Stomach (tissue), 9 donors: ENCODE results near the gene PHF1. TPM values are rescaled to one million over a fixed set of nuclear protein-coding genes. Genes with fewer than 3 reads are reported as not detected.
A peak's percentile ranks its signal among the peaks of the same experiment; 100 is the strongest.

Source experiments
- DNase-seq, 2 donors: peaks; one replicate each; pipeline versions ENCODE4 v3.0.0 to v3.0.0-alpha.2; 2013 to 2019
- H3K27ac ChIP-seq, 5 donors: fragments of 200-600 bp in 4 of 5; sonication (generic) in 4 of 5; one replicate each; pipeline ENCODE4 v1.5.1; 2013 to 2019; ENCODE audit warnings: mild to moderate bottlenecking in 1 of 5, moderate library complexity in 1 of 5
- H3K27me3 ChIP-seq, 3 donors: fragments of 200-600 bp; sonication (generic); one replicate each; pipeline ENCODE4 v1.5.1; 2017 to 2019; ENCODE audit warnings: mixed run types in 1 of 3
- H3K36me3 ChIP-seq, 4 donors: fragments of 200-600 bp; sonication (generic); 1 replicate in 3 of 4; 2 replicates in 1 of 4; pipeline ENCODE4 v1.5.1; 2016 to 2019
- H3K4me1 ChIP-seq, 4 donors: fragments of 200-600 bp; sonication (generic); one replicate each; pipeline ENCODE4 v1.5.1; 2016 to 2019
- H3K4me3 ChIP-seq, 4 donors: fragments of 200-600 bp; sonication (generic) in 3 of 4; one replicate each; pipeline ENCODE4 v1.5.1; 2016 to 2019; ENCODE audit warnings: mild to moderate bottlenecking in 1 of 4
- H3K9me3 ChIP-seq, 4 donors: fragments of 200-600 bp; sonication (generic); one replicate each; pipeline ENCODE4 v1.5.1; 2016 to 2019
- EP300 ChIP-seq: sonication (generic); formaldehyde crosslinking; IDR thresholded peaks from one replicate; pipeline ENCODE4 v1.6.1; 2017; ENCODE audit warnings: antibody characterized with exemption
- POLR2A ChIP-seq, 4 donors: fragments of 450-650 bp; IDR thresholded peaks; one replicate each; pipeline ENCODE4 v1.6.1; 2016; ENCODE audit warnings: antibody characterized with exemption in 4 of 4, control low read depth in 2 of 4, mild to moderate bottlenecking in 1 of 4, moderate library complexity in 1 of 4
- POLR2AphosphoS5 ChIP-seq, 3 donors: sonication (generic); formaldehyde crosslinking; IDR thresholded peaks; one replicate each; pipeline ENCODE4 v1.6.1; 2016; ENCODE audit warnings: antibody characterized with exemption in 3 of 3
- WGBS, 5 donors: extraction: QIAGEN DNeasy Blood & Tissue Kit in 3 of 5; methylation state at CpG; one replicate each; pipeline versions ENCODE4 v1.1.5 to v1.1.7; 2013 to 2018; 5-methylcytosine and 5-hydroxymethylcytosine counted together
- intact Hi-C: fragments of 100-400 bp; cut with DNase I; formaldehyde crosslinking; loops from one replicate; pipeline ENCODE4 v1.15.1; 2023; ENCODE audit warnings: low total_unique reads
- polyA plus RNA-seq, 3 donors: library from polyadenylated mRNA; stranded (reverse); fragments of 200-250 nt; gene quantifications; one replicate each; pipeline ENCODE4 v1.2.3, GENCODE V29; 2013
- total RNA-seq, 5 donors: library from RNA; depleted of rRNA; stranded (reverse); fragments of >200 nt; gene quantifications; one replicate each; pipeline versions ENCODE4 v1.1.0 to v1.2.3, GENCODE V29; 2014 to 2016
- TF ChIP-seq, protein P1 (sequence below), 7 experiments: fragments of 450-650 bp in 4 of 7; fragments of 200-600 bp in 3 of 7; sonication (generic) in 3 of 7; IDR thresholded peaks; one replicate each; pipeline ENCODE4 v1.5.1; 2016 to 2019; ENCODE audit warnings: antibody characterized with exemption in 7 of 7, control low read depth in 2 of 7, mild to moderate bottlenecking in 1 of 7
- donor health status: healthy with polysubstance abuse.
- donor health status: Bipolar disorder and iron deficiency.
- donor health status: healthy.

Gene PHF1
- total and polyA plus RNA-seq, 8 donors: 22.0 to 125 (median 69.4) TPM

DNA sequence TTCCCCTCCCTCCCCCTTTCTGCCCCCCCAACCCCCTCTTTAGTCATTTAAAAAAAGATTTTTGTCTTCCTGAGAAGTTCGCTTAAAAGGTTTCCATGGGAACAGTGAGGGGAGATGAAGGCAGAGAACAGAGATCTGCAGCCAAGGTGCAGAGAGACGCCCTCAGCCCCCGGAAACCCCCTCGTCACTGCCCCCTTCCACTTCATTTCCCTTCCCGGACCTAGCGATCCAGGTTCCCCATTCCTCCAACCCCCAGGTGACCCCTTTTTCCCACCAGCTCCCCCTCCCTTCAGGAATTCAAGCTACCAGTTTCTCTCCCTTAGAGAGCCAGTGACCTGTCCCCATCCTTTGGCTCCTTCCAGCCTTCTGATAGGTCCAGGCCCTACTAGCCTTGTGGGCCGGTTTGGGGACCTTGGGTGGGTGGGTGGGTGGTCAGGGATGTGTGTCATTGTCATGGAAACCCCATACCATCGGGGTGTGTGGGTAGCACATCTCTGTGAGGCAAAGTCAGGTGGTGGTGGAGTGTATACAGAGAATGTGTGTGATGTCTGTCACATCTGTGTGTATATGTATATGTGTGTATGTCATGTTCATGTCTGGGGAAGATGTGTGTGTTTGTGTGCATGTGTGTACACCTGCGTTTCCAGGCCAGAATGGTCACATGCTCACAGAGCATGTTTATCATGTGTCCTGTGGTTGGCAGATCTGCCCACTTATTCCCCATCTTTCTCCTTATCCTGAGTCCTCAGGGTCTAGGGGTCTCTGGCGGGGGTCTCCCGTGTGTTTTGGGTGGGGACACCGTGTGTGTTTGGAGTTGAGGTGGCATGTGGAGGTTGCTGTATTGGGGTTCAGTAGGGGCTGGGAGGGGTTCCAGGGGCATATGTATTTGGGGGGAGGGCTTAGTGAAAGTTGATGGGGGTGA, 16.0 kb downstream of the PHF1 start:
- Histone ChIP-seq H3K4me3 (peak overlapping the region; percentile 56 to 63 (median 60)), H3K27me3 (no peaks in the 10 kb centered on the region), H3K4me1 (peaks cover 38 to 73% (median 62%) of the 10 kb centered on the region in 4 donors), H3K36me3 (no peaks in the 10 kb centered on the region), H3K27ac (peak overlapping the region; percentile 70 to 95 (median 93)), H3K9me3 (no peaks in the 10 kb centered on the region)
- intact Hi-C loops: no loop called here
- TF ChIP-seq EP300 (no peak), POLR2A (IDR thresholded peaks at IDR 0.05) (no peak), POLR2AphosphoS5 (IDR thresholded peaks at IDR 0.05) (no peak)
- TF ChIP-seq, protein P1, sequence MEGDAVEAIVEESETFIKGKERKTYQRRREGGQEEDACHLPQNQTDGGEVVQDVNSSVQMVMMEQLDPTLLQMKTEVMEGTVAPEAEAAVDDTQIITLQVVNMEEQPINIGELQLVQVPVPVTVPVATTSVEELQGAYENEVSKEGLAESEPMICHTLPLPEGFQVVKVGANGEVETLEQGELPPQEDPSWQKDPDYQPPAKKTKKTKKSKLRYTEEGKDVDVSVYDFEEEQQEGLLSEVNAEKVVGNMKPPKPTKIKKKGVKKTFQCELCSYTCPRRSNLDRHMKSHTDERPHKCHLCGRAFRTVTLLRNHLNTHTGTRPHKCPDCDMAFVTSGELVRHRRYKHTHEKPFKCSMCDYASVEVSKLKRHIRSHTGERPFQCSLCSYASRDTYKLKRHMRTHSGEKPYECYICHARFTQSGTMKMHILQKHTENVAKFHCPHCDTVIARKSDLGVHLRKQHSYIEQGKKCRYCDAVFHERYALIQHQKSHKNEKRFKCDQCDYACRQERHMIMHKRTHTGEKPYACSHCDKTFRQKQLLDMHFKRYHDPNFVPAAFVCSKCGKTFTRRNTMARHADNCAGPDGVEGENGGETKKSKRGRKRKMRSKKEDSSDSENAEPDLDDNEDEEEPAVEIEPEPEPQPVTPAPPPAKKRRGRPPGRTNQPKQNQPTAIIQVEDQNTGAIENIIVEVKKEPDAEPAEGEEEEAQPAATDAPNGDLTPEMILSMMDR (IDR thresholded peaks at IDR 0.05): no peak
- WGBS, 5 donors: 4 to 8% (median 6%) methylated on average over 12 of the region's 12 CpGs
- peak in 1 of 2 donors; percentile 55 for DNase-seq

DNA sequence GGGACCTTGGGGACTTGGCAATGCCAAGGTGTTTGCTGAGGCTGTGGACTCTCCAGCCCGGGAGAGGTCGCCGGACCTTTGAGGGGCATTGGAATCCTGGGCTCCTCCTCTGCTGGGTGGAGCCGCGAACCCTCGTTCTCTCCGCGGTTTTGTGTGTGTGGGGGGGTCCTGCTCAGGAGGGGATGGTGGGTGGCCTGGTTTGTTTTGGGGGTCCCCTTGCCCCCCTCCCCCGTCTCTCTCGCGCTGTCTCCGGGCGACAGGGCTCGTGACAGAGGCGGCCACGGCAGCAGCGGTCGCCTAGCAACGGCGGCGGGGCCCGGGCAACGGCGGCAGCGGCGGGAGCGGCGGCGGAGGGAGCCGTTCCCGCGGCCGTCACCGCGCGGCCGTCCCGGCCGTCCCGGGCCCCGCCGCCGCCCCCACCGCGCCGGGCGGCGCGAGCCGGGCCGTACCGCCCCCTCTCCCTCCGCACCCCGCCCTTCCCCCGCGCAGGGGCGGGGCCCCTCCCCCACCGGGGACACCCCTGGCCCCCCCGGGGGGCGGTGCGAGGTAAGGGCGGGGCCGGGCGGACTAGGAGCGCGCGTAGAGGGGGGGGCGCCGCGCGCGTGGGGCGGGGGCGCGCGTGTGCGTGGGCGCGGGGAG, 16.9 kb downstream of the PHF1 start:
- no peaks in the 10 kb centered on the region for H3K27me3 ChIP-seq
- peaks cover 0 to 3% (median 0%) of the 10 kb centered on the region in 4 donors for H3K36me3 ChIP-seq
- H3K27ac ChIP-seq: peak overlapping the region; percentile 70 to 95 (median 93)
- DNase-seq: peak; percentile 67 to 86
- 0 to 1% (median 0%) methylated on average over 1 to 78 of the region's 79 CpGs for WGBS, 5 donors
- H3K4me1 ChIP-seq: peaks cover 38 to 80% (median 66%) of the 10 kb centered on the region in 4 donors
- intact Hi-C loops: no loop called here
- TF ChIP-seq EP300 (no peak), POLR2AphosphoS5 (IDR thresholded peaks at IDR 0.05) (no peak), POLR2A (IDR thresholded peaks at IDR 0.05) (no peak)
- H3K9me3 ChIP-seq: no peaks in the 10 kb centered on the region
- H3K4me3 ChIP-seq: peak overlapping the region; percentile 55 to 63 (median 60)

DNA sequence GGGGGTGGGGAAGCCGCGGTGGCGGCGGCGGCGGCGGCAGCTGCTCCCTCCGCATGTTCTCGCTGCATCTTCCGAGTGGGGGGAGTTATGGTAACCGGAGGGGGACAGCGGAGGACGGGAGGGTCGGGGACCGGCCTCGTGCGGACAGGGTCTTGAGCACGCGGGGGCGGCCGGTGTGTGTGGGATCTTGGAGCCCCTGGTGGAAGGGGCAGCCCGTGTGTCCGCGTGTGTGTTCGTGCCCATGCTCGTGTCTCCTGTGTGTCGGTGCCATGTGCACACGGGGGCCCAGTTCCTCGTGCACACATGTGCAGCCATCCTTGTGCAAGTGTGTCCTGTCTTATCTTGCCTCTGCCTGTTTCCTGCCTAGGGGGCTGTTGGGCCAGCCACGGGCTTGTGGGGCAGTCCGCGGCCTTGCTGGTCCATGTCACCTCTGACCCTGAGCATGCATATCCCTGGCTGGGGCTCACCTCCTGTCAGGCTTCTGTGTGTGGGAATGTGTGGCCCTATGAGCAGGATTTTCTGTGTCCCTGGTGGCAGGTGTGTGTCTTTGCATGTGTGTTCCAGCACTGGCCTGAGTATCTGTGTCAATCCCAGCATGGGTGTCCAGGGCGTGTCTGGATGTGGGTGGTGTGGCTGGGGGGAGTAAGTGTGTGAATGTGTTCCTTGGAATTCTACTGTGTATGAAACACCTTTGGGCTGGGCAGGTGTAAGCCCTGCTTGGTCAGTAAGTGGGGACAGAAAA, 17.6 kb downstream of the PHF1 start:
- DNase-seq: peak in 1 of 2 donors; percentile 70
- peak overlapping the region; percentile 55 to 63 (median 60) for H3K4me3 ChIP-seq
- no peaks in the 10 kb centered on the region for H3K27me3 ChIP-seq
- no peaks in the 10 kb centered on the region for H3K9me3 ChIP-seq
- no peak for TF ChIP-seq POLR2A (IDR thresholded peaks at IDR 0.05)
- TF ChIP-seq, protein P1 (IDR thresholded peaks at IDR 0.05): peak in 4 of 7 experiments; percentile 11 to 46 (median 24)
- WGBS, 5 donors: 5 to 8% (median 7%) methylated on average over 8 to 33 of the region's 33 CpGs
- H3K27ac ChIP-seq: peak overlapping the region; percentile 51 to 95 (median 69)
- H3K4me1 ChIP-seq: peaks cover 38 to 87% (median 69%) of the 10 kb centered on the region in 4 donors
- intact Hi-C loops: no loop called here
- peaks cover 0 to 6% (median 0%) of the 10 kb centered on the region in 4 donors for H3K36me3 ChIP-seq

DNA sequence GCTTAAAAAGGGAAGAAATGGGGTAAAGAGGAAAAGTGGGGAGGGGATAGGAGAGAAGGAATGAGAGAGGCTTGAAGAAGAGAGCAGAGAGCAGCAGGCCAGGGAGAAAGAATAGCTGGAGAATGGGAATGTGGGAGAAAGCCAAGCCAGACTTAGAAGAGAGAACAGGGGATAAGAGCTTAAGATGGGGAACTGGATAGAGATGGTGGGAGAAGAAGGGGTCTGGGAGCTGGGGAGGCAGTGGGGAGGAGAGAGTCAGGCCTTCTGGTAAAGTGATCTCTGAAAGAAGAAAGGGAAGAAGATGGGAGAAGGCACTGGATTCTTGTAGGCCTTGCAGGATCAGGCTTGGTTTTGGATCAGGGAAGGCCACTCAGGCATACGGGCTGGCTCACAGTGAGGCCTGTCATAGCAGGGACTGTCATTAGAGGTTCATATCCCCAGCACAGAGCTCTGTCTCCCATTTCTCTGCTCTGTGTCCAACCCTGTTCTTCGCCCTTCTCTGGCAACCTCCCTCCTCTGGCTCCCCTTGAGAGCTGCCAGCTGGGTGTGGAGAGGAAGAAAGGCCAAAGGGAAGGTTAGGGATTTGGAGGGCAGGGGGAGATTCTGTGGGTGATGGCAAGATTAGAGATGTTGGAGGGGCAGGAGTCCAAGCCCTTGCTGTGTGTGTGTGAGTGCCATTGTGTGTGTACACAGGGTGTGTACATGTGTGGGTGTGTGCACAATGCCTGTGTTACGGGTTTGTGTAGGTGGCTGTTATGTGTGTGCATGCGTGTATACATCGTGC, 18.3 kb downstream of the PHF1 start:
- 51 to 61% (median 56%) methylated on average over 5 of the region's 5 CpGs for WGBS, 5 donors
- Histone ChIP-seq H3K4me3 (no peak overlapping the region), H3K4me1 (peaks cover 38 to 91% (median 70%) of the 10 kb centered on the region in 4 donors), H3K9me3 (no peaks in the 10 kb centered on the region), H3K36me3 (peaks cover 0 to 6% (median 0%) of the 10 kb centered on the region in 4 donors), H3K27me3 (no peaks in the 10 kb centered on the region), H3K27ac (peak overlapping the region; percentile 51 to 95 (median 69))
- TF ChIP-seq POLR2AphosphoS5 (IDR thresholded peaks at IDR 0.05) (no peak), EP300 (no peak)
- TF ChIP-seq, protein P1 (IDR thresholded peaks at IDR 0.05): no peak
- intact Hi-C loops: no loop called here
- DNase-seq: peak in 1 of 2 donors; percentile 39
